Vagina (tissue), 2 donors: ENCODE results near the gene HNRNPUL2.

Experiments
- CTCF ChIP-seq, 3 experiments: fragments of 450-650 bp in 2 of 3; fragments of 200-600 bp in 1 of 3; sonication (generic) in 1 of 3; IDR thresholded peaks; one replicate each; pipeline ENCODE4 v1.5.1; 2017 to 2019; ENCODE audit warnings: antibody characterized with exemption in 3 of 3, mild to moderate bottlenecking in 2 of 3, moderate library complexity in 2 of 3
- POLR2A ChIP-seq, 2 donors: fragments of 450-650 bp; IDR thresholded peaks; one replicate each; pipeline ENCODE4 v1.6.1; 2017; ENCODE audit warnings: antibody characterized with exemption in 2 of 2, mild to moderate bottlenecking in 2 of 2, moderate library complexity in 2 of 2
- POLR2AphosphoS5 ChIP-seq, 2 donors: sonication (generic); formaldehyde crosslinking; IDR thresholded peaks; one replicate each; pipeline ENCODE4 v1.9.0; 2017; ENCODE audit warnings: antibody characterized with exemption in 2 of 2, mild to moderate bottlenecking in 2 of 2, low read depth in 1 of 2; ENCODE audit not compliant: insufficient read depth in 1 of 2

- TF ChIP-seq CTCF (IDR thresholded peaks at IDR 0.05), result no peak
- peak in 1 of 2 donors; percentile 25 for TF ChIP-seq POLR2A (IDR thresholded peaks at IDR 0.05)
- TF ChIP-seq POLR2AphosphoS5 (IDR thresholded peaks at IDR 0.05; ENCODE audit: insufficient read depth in 1 of 2, low read depth in 1 of 2), result peak; percentile 76 to 87
Observed at GRCh38 chr11:62705880-62706849, 21.1 kb downstream of the HNRNPUL2 start.
